Measurements from ENCODE around the gene GDAP2.

- TF ChIP-seq, protein P1, sequence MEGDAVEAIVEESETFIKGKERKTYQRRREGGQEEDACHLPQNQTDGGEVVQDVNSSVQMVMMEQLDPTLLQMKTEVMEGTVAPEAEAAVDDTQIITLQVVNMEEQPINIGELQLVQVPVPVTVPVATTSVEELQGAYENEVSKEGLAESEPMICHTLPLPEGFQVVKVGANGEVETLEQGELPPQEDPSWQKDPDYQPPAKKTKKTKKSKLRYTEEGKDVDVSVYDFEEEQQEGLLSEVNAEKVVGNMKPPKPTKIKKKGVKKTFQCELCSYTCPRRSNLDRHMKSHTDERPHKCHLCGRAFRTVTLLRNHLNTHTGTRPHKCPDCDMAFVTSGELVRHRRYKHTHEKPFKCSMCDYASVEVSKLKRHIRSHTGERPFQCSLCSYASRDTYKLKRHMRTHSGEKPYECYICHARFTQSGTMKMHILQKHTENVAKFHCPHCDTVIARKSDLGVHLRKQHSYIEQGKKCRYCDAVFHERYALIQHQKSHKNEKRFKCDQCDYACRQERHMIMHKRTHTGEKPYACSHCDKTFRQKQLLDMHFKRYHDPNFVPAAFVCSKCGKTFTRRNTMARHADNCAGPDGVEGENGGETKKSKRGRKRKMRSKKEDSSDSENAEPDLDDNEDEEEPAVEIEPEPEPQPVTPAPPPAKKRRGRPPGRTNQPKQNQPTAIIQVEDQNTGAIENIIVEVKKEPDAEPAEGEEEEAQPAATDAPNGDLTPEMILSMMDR (IDR thresholded peaks at IDR 0.05), result no peak
- TF ChIP-seq POLR2A (IDR thresholded peaks at IDR 0.05), result no peak
Measured at GRCh38 chr1:117821774-117822482, 107.5 kb downstream of the GDAP2 start.
